Pons (tissue), 1 donor: Measurements from ENCODE around the gene S100PBP.
"Not testable (repeated sequence)": the region's sequence is repeated elsewhere in the genome, so short reads cannot be mapped to it uniquely, and the experiment has no call there.

Source experiments
- DNase-seq: peaks from one replicate; pipeline ENCODE4 v3.0.0-alpha.2; 2016; ENCODE audit warnings: low spot score

Gene S100PBP

DNA sequence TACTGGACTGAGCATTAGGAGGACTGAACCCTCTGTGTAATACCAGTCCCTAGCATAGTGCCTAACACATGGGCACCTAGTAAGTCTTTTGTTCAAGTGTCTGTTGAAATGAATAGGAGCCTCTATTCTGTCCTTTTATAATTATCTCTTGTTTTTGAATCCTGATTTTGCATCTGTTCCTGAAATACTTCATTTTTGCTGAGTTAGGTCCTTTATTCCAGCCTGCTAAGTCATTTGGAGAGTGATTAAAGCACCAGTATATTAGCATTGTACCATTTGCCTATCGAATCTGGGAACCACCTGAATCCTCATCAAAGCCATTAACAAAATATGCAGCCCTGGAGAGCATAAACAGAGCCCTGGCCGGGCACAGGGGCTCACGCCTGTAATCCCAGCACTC lies 32.6 kb upstream of the S100PBP start:
- DNase-seq: peak; percentile 13

DNA sequence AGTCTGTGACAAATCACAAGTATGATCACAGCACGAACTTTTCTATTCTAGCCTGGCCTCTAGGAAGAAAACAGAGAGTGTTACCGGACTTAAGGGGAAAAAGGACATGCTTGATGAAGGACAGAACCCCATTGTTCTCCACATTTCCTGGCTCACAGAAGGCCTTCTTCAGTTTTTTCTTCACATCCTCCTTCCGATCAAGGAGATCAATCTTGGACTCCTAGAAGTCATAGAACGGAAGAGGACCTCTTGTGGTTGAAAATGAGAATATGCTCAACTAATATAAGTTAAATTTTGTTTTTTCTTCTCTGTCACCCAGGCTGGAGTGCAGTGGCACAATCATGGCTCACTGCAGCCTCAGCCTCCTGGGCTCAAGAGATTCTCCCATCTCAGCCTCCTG lies 30.6 kb upstream of the S100PBP start:
- DNase-seq: peak; percentile 18

DNA sequence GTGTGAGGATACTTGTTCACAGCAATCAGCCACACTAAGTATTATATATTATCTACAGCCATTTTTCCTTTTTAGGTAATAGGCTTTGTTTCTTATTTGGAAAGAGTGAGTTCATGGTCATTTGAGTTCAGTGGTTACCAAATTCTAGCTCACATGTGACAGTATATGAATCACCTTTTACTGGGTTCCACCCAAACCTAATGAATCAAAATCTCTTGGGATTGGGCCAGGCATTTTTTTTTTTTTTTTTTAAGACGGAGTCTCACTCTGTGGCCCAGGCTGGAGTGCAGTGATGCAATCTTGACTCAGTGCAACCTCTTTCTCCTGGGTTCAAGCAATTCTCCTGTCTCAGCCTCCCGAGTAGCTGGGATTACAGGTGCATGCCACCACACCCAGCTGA lies 28.1 kb upstream of the S100PBP start:
- DNase-seq: not testable (repeated sequence)

DNA sequence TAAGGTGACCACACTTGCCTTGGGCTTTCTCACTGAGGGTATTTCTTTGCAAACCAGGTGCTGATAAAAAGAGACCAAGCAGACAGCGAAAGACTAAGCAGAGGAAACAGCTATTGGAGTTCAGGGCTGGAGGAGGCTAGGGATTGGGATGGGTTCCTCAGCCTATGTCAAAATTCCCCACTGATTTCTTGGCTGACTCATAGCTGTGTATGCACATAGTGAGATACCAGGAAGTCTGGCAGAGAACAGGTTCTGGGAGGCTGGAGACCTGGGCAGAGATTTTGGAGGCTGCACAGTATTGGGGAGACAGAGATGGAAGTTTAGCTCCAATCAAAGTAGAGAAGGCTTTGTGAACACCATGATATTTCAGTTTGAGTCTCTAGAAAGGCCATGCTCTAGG lies 25.6 kb upstream of the S100PBP start:
- DNase-seq: no peak

DNA sequence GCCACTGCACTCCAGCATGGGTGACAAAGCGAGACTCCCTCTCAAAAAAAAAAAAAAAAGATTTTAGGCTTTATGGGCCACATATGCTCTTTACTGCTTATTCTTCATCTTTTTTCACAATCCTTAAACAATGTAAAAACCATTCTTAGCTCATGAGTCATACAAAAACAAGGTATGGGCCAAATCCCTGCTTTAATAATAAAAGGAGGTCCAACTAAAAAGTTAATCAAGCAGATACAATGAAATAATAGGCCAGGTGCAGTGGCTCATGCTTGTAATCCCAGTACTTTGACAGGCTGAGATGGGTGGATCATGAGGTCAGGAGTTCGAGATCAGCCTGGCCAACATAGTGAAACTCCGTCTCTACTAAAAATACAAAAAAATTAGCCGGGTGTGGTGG lies 21.7 kb upstream of the S100PBP start:
- DNase-seq: not testable (repeated sequence)

DNA sequence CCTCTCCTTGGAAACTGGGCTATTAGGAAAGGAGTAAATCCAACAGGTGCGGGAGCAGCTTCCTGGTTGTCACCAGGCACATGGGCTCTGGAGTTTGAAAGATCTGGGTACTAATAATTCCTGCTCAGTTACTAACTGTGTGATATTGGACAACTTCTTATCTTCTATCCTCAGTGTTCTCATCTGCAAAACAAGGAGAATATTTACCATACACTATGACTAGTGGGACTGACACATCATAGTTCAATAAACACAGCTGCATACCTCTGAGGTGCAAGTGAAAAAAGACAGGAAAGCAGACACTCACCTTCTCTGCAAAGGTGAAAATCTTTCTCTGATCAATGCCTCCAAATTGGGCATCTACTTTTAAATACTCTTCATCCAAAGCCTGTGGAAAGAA lies 20.0 kb upstream of the S100PBP start:
- DNase-seq: no peak

DNA sequence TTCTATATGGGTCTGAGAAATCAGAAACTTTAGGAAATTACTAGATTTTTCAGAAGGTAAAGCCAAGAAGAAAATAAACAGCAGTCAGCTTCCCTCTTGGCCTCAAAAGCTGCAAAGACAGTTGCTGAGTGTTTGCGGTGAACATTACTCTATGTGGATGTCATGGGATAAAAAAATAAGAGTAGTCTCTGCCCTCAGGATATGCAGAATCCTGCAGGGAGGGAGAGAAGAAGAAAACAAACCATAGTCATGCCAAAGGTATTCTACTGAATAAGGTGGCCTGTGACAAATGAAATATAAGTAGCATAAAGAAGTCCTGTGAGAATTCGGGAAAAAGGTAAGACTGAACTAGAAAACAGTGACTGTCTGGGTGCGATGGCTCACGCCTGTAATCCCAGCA lies 19.3 kb upstream of the S100PBP start:
- DNase-seq: no peak

DNA sequence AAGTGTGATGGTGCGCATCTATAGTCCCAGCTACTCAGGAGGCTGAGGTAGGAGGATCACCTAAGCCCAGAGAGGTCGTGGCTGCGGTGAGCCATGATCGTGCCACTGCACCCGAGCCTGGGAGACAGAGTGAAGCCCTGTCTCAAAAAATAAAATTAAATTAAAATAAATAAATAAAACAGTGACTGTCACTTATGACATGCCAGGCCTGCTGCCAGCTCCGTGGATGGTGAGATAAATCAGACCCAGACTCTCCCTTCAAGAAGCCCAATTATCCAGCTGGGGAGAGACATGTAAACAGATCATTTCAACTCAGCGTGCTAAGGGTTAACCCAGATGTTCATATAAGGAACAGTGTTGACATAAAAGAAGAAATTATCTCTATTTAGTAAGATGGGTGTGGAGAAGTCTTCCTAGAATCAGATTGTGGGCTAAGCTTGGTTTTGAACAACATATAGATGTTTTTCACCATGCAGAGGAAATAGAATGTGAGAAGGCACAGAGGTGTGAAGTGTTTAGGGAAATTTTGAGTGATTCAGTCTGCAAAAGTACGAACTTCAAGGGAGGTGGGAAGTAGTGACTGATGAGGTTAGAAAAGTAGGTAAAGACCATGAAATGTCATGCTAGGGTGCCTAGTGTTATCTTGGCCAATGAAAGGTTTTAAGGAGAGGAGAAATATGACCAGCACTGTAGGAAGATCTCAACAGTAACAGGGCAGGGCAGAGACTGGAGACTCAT lies 18.6 kb upstream of the S100PBP start:
- DNase-seq: no peak

DNA sequence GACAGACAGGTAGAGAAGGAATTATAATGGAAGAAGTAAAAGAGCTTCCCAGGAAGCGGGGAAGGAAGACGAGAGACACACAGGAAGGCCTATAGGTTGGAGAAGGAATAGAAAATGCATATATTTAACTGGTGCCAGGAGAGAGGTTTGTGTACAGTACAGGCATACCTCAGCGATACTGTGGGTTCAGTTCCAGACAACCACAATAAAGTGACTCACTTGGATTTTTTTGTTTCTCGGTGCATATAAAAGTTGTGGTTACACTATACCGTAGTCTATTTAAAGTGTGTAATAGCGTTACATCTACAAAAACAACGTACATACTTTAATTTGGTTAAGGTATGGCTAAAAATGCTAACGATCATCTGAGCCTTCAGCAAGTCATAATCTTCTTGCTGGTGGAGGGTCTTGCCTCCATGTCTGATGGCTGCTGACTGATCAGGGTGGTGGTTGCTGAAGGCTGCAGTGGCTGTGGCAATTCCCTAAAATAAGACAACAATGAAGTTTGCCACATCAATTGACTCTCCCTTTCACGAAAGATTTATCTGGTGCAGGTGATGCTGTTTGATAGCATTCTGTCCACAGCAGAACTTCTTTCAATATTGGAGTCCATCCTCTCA lies 16.2 kb upstream of the S100PBP start:
- DNase-seq: no peak

DNA sequence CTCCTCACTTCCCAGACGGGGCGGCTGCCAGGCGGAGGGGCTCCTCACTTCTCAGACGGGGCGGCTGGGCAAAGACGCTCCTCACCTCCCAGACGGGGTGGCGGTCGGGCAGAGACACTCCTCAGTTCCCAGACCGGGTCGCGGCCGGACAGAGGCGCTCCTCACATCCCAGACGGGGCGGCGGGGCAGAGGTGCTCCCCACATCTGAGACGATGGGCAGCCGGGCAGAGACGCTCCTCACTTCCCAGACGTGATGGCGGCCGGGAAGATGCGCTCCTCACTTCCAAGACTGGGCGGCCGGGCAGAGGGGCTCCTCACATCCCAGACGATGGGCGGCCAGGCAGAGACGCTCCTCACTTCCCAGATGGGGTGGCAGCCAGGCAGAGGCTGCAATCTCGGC lies 13.0 kb upstream of the S100PBP start:
- DNase-seq: not testable (repeated sequence)

DNA sequence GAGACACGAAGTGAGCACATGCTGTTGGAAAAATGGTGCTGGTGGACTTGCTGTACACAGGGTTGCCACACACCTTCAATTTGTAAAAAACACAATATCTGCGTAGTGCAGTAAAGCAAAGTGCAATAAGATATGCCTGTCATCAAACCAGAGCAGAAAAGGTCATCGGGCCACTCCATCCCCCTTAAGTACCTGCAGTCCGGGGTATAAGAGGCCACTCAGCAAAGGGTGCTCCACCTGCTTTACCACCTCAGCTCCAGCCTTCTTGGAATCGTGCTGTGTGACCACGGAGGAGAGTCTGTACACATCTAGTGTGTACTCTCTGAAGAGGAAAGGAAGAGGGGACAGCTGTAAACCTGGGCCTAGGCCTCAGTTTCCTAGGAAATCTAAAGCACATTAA lies 11.2 kb upstream of the S100PBP start:
- DNase-seq: no peak

DNA sequence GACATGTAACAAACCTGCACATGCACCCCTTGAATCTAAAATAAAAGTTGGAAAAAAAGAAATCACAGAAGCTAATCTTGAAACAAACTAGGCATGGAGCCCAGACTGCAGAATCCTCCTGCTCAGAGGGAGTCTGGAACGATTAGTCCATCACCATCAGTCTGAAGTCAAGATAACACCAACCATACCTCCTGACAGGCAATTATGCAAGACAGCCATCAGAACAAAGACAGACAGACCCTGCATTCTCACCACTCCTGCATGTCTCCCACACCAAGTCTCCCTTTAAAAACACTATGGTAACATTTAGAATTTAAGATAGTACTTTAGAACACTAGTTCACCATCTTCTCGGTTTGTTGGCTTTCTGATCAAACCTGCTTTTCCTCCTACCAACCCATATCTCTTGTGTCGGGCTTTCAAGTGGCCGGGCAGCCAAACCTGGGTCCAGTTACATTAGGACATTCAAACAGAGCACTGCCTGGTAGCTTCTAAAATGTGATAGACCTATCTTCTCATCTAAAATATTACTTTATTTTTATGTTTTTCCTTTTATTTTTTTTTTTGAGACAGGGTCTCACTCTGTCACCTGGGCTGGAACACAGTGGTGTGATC lies 10.4 kb upstream of the S100PBP start:
- no peak for DNase-seq

DNA sequence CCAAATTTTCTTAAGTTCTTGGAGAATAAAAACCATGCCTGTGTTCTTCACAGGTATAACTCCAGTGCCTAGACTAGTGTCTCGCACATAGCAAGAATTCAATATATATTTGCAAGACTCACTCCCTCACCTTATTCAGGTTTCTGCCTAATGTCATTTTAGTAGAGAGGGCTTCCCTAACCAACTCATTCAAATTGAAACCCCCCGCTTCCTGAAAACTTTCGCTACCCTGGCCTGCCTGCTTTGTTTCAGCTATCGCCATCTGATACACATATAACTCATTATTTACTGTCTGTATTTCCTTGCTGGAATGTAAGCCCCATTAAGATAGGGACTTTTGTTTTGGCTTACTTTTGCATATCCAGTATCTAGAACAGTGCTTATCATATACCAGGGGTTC lies 8.9 kb upstream of the S100PBP start:
- DNase-seq: no peak

DNA sequence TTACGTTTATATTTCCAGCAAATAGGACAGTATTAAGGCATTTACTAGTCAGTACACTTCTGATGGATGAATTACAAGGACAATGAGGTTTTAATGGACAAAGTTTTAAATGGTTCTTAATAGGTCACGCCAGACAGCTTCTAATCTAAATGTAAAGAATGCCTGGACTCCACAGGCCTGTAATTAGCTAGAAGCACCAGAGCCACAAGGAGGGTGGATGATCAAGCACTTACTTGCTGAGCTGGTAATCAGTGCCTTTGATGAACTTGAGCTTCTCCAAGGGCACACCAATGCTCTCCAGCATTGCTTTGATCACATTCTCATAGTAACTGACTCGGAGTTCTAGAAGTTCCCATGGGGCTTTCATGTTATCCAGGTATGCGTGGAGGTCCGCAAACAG lies 7.1 kb upstream of the S100PBP start:
- no peak for DNase-seq

DNA sequence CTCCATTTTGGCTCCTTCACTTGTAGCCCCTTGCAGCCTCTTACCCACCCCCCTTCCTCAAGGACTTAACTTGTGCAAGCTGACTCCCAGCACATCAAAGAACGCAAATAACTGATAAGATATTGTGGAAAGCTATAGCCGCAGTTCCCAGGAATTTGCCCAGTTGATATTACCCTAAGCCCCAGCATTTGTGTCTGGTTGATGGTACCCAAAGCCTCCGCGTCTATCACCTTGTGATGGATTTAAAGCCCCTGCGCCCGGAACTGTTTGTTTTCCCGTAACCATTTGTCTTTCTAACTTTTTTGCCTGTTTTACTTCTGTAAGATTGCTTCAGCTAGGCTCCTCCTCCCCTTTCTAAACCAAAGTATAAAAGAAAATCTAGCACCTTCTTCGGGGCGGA lies 6.2 kb upstream of the S100PBP start:
- no peak for DNase-seq

DNA sequence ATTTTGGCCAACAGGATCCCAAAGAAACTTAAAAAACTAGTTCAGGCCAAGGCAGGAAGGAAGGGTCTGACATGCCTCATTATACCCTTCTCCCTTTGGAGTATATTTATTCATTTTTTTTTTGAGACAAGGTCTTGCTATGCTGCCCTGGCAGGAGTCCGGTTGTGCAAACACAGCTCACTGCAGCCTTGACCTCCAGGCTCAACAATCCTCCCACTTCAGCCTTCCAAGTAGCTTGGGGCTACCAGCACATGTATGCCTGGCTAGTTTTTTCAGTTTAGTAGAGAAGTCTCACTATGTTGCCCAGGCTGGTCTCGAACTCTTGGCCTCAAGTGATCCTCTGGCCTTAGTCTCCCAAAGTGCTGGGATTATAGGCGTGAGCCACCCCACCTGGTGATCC lies 5.5 kb upstream of the S100PBP start:
- no peak for DNase-seq

DNA sequence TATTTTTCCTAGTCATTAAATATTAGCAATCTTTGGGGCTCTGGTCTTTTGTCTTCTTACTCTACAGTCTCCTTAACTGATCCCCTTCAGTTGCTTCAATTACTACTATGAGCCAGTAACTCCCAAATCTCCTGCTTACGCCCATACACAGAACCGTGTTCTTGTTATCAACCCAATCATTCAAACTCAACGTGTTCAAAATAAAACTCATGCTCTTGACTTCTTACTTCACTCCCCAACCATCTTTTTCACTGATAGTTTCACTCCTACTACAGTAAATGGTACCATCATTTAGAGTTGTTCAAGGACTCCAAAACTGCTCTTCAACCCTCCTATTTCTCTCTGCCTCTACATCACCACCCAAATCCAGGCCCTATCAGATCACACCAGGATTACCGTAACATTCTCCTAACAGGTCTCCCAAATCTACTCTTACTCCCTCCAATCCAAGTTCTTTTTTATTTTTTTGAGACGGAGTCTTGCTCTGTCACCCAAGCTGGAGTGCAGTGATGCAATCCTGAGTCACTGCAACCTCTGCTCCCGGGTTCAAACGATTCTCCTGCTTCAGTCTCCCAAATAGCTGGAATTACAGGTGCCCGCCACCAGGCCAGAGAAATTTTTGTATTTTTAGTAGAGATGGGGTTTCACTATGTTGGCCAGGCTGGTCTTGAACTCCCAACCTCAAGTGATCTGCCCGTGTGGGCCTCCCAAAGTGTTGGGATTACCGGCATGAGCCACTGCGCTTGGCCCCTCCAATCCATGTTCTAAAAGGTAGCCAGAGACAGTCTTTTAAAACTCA lies 3.3 kb upstream of the S100PBP start:
- DNase-seq: no peak

DNA sequence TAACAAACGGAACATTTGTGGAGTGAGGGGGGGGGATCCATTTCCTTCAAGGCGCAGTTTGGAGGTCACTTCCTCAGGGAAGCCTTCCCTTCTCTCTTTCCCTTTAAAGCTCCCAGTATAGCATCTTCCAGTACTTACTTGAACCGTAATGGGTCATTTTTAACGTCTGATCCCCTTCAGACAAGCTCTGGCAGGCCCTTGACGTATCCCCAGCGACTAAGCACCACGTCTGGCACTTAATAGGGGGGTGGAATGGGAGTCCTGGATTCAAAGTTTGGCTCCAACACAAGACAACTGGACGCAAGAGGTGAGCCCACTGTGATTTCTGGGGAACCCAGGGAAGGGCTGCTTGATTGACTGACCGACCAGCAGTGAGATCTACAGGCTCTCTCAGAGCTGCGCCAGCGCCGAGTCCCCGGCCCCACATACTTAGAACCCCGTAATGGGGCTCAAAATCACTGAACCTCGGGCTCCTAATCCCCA lies 736 bp upstream of the S100PBP start:
- DNase-seq: peak; percentile 26

DNA sequence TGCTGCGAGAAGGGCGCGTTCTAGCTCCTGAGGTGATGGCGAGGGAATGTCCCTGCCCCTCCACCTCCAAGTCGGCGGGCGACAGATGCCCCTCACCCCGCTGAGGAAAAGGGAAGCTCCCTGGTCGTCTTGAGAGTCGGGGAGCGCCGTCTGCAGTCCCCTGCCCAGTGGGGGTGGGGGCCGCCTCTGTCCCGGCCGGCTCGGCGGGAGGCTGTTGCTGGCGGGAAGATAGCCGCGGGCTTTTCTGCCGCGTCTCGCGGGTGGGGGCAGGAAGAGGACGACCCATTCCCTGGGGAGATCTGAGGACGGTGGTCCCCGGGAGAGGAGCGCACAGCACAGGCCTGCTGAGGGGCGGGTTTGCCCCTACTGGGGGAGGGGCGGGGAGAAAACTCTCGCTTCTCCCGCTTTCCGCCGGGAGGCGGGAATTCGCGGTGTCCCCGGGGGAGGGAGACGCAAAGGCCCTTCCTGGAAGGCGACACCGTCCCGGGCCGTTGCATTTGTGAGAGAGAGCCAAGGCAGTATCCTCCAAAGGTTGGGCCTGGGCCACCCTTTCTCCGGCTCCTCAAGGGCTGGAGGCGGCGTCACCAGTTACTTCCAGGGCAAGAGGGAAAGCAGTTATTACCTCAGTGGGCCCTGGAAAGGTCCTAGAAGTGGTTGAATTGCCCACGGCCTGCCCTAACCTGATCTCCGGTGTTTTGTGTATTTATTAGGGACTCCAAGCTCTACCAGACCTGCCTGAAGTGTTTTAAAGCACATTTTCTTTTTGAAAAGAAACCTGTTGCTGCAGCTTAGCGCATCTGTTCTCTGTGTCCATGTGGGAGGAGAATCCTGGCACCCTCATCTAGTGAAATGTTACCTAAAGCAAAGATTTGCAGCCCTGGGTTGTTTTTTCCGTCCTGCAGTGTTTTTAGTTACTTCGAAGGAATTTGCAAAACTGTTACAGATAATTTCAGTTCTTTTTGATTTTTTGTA lies 648 bp downstream of the S100PBP start:
- peak; percentile 51 for DNase-seq

DNA sequence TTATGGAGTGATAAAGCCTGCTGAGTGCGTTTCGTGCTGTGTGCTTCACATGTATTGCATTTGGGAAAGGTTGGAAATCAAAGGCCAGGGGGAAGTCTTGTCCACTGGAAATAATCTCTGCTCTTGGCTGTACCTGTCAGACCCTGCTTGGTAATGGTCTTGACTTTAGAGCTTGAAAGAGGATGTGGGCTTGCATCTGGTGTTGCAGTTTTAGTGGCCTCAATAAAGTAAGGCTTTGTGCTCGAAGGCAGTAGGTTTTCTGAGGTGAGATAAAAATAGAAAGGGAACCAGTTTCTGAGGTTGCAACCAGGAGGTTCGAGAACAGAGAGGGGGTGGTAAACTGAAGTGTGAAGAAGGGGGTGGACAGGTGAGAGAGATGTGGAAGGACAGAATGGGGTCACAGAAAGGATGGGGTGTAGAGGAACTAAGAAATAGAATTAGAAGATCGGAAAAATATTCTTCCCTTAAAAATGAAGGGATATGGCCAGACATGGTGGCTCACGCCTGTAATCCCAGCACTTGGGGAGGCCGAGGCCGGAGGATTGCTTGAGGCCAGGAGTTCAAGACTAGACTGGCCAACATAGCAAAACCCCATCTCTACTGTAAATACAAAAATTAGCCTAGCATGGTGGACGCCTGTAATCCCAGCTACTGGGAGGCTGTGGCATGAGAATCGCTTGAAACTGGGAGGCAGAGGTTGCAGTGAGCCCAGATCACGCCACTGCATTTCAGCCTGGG lies 1.5 kb downstream of the S100PBP start:
- peak; percentile 15 for DNase-seq

DNA sequence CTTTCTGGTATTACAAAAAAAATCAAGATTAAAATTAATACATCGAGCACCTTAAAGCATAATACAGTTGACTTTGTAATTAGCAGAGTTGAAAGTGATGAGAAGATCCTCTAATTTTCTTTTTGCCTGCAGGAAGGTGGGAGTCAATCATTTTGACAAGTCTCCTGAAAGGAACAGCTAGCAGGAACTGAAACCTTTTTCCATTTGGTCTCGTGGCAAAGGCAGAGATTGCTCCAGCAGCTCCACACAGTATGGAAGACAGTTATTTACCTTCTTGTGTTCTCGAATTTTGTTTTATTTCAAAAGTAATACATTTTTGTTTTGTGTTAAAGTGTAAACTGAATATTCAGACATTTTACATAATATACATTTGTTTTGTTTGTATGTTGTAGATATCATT lies 7.7 kb downstream of the S100PBP start:
- DNase-seq: no peak
